ENCODE measurements around the gene C1orf216.

Gene C1orf216

GRCh38 chr1:35675773-35676172 is 42.9 kb downstream of the C1orf216 start:
- Mint-ChIP-seq H3K27ac (no peak overlapping the region), H3K36me3 (no peaks in the 10 kb centered on the region), H3K4me1 (no peaks in the 10 kb centered on the region), H3K9me3 (no peaks in the 10 kb centered on the region), H3K4me3 (no peak overlapping the region)
- DNase-seq (ENCODE audit: low spot score in 2 of 2) = no peak
- no peak for ATAC-seq

GRCh38 chr1:35674111-35674510 is 44.6 kb downstream of the C1orf216 start:
- H3K4me1 Mint-ChIP-seq = no peaks in the 10 kb centered on the region
- ATAC-seq = no peak
- no peaks in the 10 kb centered on the region for H3K9me3 Mint-ChIP-seq
- H3K36me3 Mint-ChIP-seq = no peaks in the 10 kb centered on the region
- H3K4me3 Mint-ChIP-seq = no peak overlapping the region
- DNase-seq (ENCODE audit: low spot score in 2 of 2) = no peak
- H3K27ac Mint-ChIP-seq = no peak overlapping the region

- Mint-ChIP-seq H3K27ac (no peak overlapping the region), H3K4me1 (no peaks in the 10 kb centered on the region), H3K36me3 (no peaks in the 10 kb centered on the region), H3K9me3 (no peaks in the 10 kb centered on the region), H3K4me3 (no peak overlapping the region)
- ATAC-seq (no peak), DNase-seq (ENCODE audit: low spot score in 2 of 2) (no peak)
Observed at GRCh38 chr1:35672116-35672515, 46.6 kb downstream of the C1orf216 start.

- no peak overlapping the region for H3K27ac Mint-ChIP-seq
Observed at GRCh38 chr1:35668506-35668905, 50.2 kb downstream of the C1orf216 start.

GRCh38 chr1:35666916-35667315 is 51.8 kb downstream of the C1orf216 start:
- H3K4me1 Mint-ChIP-seq = no peaks in the 10 kb centered on the region
- no peak overlapping the region for H3K27ac Mint-ChIP-seq
- DNase-seq (ENCODE audit: low spot score in 2 of 2) (no peak), ATAC-seq (no peak)
- no peaks in the 10 kb centered on the region for H3K36me3 Mint-ChIP-seq
- H3K4me3 Mint-ChIP-seq = no peak overlapping the region
- no peaks in the 10 kb centered on the region for H3K9me3 Mint-ChIP-seq

More at GRCh38 chr1:35668506-35668905, 50.2 kb downstream of the C1orf216 start:
- H3K9me3 Mint-ChIP-seq = no peaks in the 10 kb centered on the region
- no peaks in the 10 kb centered on the region for H3K4me1 Mint-ChIP-seq
- no peak overlapping the region for H3K4me3 Mint-ChIP-seq
- no peaks in the 10 kb centered on the region for H3K36me3 Mint-ChIP-seq
- DNase-seq (ENCODE audit: low spot score in 2 of 2) = no peak
- no peak for ATAC-seq

- ATAC-seq (no peak), DNase-seq (ENCODE audit: low spot score in 2 of 2) (no peak)
- no peaks in the 10 kb centered on the region for H3K36me3 Mint-ChIP-seq
- H3K4me1 Mint-ChIP-seq = no peaks in the 10 kb centered on the region
- no peak overlapping the region for H3K4me3 Mint-ChIP-seq
- H3K9me3 Mint-ChIP-seq = no peaks in the 10 kb centered on the region
- H3K27ac Mint-ChIP-seq = no peak overlapping the region
Observed at GRCh38 chr1:35666216-35666615, 52.5 kb downstream of the C1orf216 start.
